ENCODE measurements around the gene SPATS2L. TPM values are rescaled to one million over a fixed set of nuclear protein-coding genes. Genes with fewer than 3 reads are reported as not detected.

SPATS2L gene
- total RNA-seq, 1 donor from 2014 or later = 29.1 TPM

- Histone ChIP-seq H3K4me1 (peaks cover 45% of the 10 kb centered on the region), H3K79me2 (ENCODE audit: low read depth) (peaks cover 75% of the 10 kb centered on the region)
- no peaks in the 10 kb centered on the region for H3K27me3 Mint-ChIP-seq (ENCODE audit: insufficient read depth, low read depth)
These were observed 12.5 kb downstream of the SPATS2L start for GRCh38 chr2:200318940-200319435.

GRCh38 chr2:200319548-200320337 lies 13.2 kb downstream of the SPATS2L start:
- no peak overlapping the region for H3K9ac ChIP-seq
- H3K4me1 Mint-ChIP-seq = peaks cover 56% of the 10 kb centered on the region
- H3K27me3 ChIP-seq = no peaks in the 10 kb centered on the region
- H3K36me3 Mint-ChIP-seq = peaks cover 9% of the 10 kb centered on the region
- H3K9me3 ChIP-seq (ENCODE audit: low read depth) = no peaks in the 10 kb centered on the region
- H2AFZ ChIP-seq (replicated peaks) = no peak overlapping the region
- H3K27me3 Mint-ChIP-seq (ENCODE audit: insufficient read depth, low read depth) = no peaks in the 10 kb centered on the region
- H3F3A ChIP-seq (ENCODE audit: low read depth) = no peaks in the 10 kb centered on the region
- DNase-seq (ENCODE audit: low spot score) = no peak
- peak overlapping the region; percentile 84 for H3K27ac Mint-ChIP-seq
- no peak overlapping the region for H3K4me2 ChIP-seq
- H3K4me1 ChIP-seq = peaks cover 53% of the 10 kb centered on the region
- no peaks in the 10 kb centered on the region for H3K36me3 ChIP-seq
- TF ChIP-seq EZH2 (IDR thresholded peaks at IDR 0.05) (no peak), EZH2phosphoT487 (IDR thresholded peaks at IDR 0.05) (no peak), CTCF (IDR thresholded peaks at IDR 0.05) (no peak)
- H3K27ac ChIP-seq = no peak overlapping the region
- peaks cover 75% of the 10 kb centered on the region for H3K79me2 ChIP-seq (ENCODE audit: low read depth)
- no peak overlapping the region for H3K4me3 ChIP-seq
- H3K4me3 Mint-ChIP-seq = no peak overlapping the region
- H3K9me3 Mint-ChIP-seq = no peaks in the 10 kb centered on the region
- H4K20me1 ChIP-seq (ENCODE audit: low read depth) = no peaks in the 10 kb centered on the region

More at GRCh38 chr2:200318940-200319435, 12.5 kb downstream of the SPATS2L start:
- Histone ChIP-seq H3K4me2 (no peak overlapping the region), H3K4me3 (no peak overlapping the region), H4K20me1 (ENCODE audit: low read depth) (no peaks in the 10 kb centered on the region), H3K9me3 (ENCODE audit: low read depth) (no peaks in the 10 kb centered on the region), H3K27ac (no peak overlapping the region), H3K27me3 (no peaks in the 10 kb centered on the region), H2AFZ (replicated peaks) (no peak overlapping the region), H3K36me3 (no peaks in the 10 kb centered on the region), H3F3A (ENCODE audit: low read depth) (no peaks in the 10 kb centered on the region), H3K9ac (no peak overlapping the region)
- peaks cover 9% of the 10 kb centered on the region for H3K36me3 Mint-ChIP-seq
- no peaks in the 10 kb centered on the region for H3K9me3 Mint-ChIP-seq
- H3K27ac Mint-ChIP-seq = no peak overlapping the region
- TF ChIP-seq CTCF (IDR thresholded peaks at IDR 0.05) = no peak
- H3K4me1 Mint-ChIP-seq = peaks cover 51% of the 10 kb centered on the region
- H3K4me3 Mint-ChIP-seq = no peak overlapping the region
- no peak for DNase-seq (ENCODE audit: low spot score)

GRCh38 chr2:200320344-200320743 lies 13.9 kb downstream of the SPATS2L start:
- TF ChIP-seq EZH2 (IDR thresholded peaks at IDR 0.05) (no peak), EZH2phosphoT487 (IDR thresholded peaks at IDR 0.05) (no peak), CTCF (IDR thresholded peaks at IDR 0.05) (no peak)
- peaks cover 74% of the 10 kb centered on the region for H3K79me2 ChIP-seq (ENCODE audit: low read depth)
- H3K9ac ChIP-seq = no peak overlapping the region
- H3K4me3 Mint-ChIP-seq = no peak overlapping the region
- H3K4me3 ChIP-seq = no peak overlapping the region
- H3K4me1 Mint-ChIP-seq = peaks cover 56% of the 10 kb centered on the region
- no peaks in the 10 kb centered on the region for H4K20me1 ChIP-seq (ENCODE audit: low read depth)
- peaks cover 7% of the 10 kb centered on the region for H3K36me3 Mint-ChIP-seq
- no peak overlapping the region for H3K4me2 ChIP-seq
- DNase-seq (ENCODE audit: low spot score) = no peak
- H3K36me3 ChIP-seq = no peaks in the 10 kb centered on the region
- peaks cover 55% of the 10 kb centered on the region for H3K4me1 ChIP-seq
- H3K27me3 ChIP-seq = no peaks in the 10 kb centered on the region
- no peaks in the 10 kb centered on the region for H3K9me3 Mint-ChIP-seq
- no peak overlapping the region for H3K27ac ChIP-seq
- H3K27ac Mint-ChIP-seq = no peak overlapping the region
- H3F3A ChIP-seq (ENCODE audit: low read depth) = no peaks in the 10 kb centered on the region
- H3K9me3 ChIP-seq (ENCODE audit: low read depth) = no peaks in the 10 kb centered on the region
- no peaks in the 10 kb centered on the region for H3K27me3 Mint-ChIP-seq (ENCODE audit: insufficient read depth, low read depth)
- H2AFZ ChIP-seq (replicated peaks) = no peak overlapping the region
